ENCODE results near the gene DEGS1.

DEGS1 gene

GRCh38 chr1:224213438-224214119 is 30.5 kb downstream of the DEGS1 start:
- no peak for DNase-seq (ENCODE audit: low spot score)

GRCh38 chr1:224216382-224216781 is 33.3 kb downstream of the DEGS1 start:
- DNase-seq (ENCODE audit: low spot score): no peak

GRCh38 chr1:224217655-224218623 is 34.9 kb downstream of the DEGS1 start:
- DNase-seq (ENCODE audit: low spot score): no peak

DNA sequence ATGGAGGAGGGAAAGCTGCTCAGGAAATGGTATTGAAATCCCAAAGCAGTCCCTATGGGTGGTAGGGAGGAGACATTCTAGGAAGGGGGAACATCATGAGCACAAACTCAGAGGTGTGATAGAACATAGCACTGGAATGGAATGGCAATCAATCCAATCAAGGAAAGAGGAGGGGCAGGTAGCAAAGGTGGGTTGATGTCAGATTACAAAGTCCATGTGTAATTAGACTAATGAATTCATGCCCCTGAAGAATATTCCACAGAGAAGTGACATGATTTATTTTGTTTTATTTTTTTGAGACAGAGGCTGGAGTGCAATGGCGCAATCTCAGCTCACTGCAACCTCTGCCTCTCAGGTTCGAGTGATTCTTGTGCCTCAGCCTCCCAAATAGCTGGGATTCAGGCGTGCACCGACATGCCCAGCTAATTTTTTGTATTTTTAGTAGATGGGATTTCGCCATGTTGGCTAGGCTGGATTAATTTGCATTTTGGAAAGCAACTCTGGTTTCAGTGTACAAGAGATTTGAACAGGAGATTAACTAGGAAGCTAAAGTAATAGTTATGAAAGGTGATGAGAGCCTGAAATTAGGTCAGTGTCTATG is 36.1 kb downstream of the DEGS1 start:
- no peak for DNase-seq (ENCODE audit: low spot score)

DNA sequence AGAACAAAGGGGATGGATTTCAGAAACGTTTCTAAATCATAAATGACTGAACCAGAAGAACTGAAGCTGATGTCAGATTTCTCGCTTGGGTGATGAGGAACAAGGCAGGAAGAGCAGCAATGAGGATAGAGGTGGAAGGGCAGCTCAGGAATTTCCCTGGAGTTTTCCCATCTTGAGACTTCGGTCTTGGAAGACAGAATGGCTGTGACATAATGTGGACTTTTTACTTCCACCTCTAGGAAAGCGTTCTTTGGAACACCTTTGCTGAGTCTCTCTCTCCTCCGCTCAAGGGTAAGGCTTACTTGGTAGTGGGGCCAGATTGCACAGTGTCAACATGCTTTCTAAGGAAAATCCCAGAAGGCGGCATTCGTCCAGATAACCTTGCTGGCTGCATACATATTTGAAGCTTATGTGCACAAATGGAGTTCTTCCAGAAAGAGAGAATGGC is 36.6 kb downstream of the DEGS1 start:
- no peak for DNase-seq (ENCODE audit: low spot score)

DNA sequence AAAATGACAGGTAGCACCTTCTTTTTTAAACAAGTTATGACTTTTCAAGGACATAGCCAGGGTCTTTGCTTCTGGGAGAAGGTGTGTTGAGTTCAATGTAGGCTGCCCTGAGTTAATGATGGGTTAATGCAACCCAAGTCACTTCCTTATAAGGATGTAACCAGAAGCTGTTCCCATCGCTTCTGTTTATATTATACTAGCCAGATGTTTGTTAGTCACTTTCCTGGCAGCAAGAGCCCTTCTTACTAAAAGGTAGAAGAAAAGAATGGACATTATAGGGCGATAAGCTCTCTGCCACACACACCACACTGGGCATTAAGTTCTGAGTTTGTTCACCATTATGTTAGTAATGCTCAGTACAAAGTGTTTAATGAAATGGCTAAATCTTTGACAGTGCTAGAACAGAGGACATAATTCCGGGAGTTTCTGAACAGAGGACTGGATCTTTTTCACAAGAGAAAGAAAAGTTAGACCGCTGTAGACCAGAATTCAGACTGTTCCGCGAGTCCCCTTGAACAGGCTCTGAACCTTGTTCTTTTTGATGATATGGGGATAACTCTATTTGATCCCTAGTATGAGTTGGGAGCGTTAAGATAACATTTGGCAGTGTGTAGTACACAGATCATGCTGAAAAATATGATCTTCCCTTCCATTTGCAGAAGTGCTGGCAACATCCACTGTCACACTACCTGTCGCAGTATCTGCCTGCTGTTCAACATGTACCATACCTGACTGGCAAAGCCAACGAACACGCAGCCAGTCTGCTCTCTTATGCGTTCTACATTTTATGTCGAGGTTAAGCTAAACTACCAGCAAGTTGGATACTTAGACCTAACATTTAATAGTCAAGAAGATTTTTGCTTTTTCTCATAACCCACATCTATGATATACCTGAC is 41.0 kb downstream of the DEGS1 start:
- no peak for DNase-seq (ENCODE audit: low spot score)

DNA sequence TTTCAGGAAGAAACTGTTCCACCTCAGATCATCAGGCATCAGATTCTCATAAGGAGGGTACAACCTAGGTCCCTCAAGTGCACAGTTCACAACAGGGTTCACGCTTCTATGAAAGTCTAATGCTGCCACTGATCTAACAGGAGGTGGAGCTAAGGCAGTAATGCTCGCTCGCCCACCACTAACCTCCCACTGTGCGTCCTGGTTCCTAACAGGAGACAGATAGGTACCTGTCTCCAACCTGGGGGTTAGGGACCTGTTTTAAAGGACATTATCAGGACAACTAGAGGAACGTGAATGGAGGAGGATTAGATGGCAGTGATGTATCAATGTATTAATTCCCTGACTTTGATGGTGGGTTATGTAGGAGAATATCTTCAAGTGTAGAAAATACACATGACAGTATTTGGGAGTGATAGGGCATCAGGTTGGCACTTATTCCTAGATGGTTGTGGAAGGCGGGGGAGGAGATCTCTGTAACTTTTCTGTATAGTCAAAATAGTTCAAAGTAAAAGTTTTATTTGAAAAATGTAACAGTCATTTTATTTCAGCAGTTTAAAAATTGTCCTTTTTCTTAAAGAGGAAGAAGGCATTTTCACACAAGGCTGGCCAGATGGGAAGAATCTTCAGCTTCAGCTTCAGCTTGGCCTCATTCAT is 43.9 kb downstream of the DEGS1 start:
- DNase-seq (ENCODE audit: low spot score): no peak

GRCh38 chr1:224234017-224234416 is 51.0 kb downstream of the DEGS1 start:
- DNase-seq (ENCODE audit: low spot score): no peak

- no peak for DNase-seq (ENCODE audit: low spot score)
Measured at GRCh38 chr1:224235813-224236493, 52.9 kb downstream of the DEGS1 start.

DNA sequence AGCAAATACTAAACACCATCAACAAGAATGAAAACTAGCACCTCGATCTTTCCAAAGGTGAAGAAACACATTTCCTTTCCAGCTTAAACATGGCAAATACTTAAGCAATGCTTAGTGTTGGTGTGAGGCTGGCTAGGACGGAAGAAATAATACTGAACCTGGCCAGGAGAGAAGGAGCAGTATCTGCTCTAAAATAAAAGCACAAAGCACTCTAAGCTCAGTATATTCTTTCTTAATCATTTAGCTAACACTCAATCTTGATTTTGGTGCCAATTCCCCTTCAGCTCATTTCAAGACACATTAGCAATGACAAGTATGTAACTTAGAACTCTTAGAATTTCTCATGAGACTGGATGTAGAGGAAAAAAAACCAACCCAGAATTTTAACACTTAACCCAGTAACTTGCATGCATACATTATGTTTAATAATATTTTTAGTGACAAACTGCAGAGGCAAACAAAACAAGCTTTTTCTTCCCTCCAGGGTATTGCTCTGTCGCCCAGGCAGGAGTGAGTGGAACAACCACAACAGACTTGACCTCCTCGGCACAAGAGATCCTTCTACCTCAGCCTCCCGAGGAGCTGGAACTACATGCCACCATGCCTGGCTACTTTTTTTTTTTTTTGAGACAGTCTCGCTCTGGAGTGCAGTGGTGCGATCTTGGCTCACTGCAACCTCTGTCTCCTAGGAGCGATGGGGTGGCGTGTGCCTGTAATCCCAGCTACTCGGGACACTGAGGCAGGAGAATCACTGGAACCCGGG is 54.3 kb downstream of the DEGS1 start:
- DNase-seq (ENCODE audit: low spot score): no peak

GRCh38 chr1:224238212-224238611 is 55.2 kb downstream of the DEGS1 start:
- no peak for DNase-seq (ENCODE audit: low spot score)

GRCh38 chr1:224238756-224239155 is 55.7 kb downstream of the DEGS1 start:
- no peak for DNase-seq (ENCODE audit: low spot score)
